Epithelial cell of esophagus (primary cell): ENCODE data around the gene NOTCH1.

Source experiments
- DNase-seq: peaks from one replicate; pipeline ENCODE4 v3.0.0; 2010; ENCODE audit warnings: low read depth
- H3K4me3 ChIP-seq: 2 replicates; pipeline ENCODE4 v1.5.1; 2011; ENCODE audit warnings: mild to moderate bottlenecking, low read length, control low read depth
- CTCF ChIP-seq: IDR thresholded peaks from 2 replicates; pipeline ENCODE4 v1.5.1; 2011; ENCODE audit warnings: low read depth, mild to moderate bottlenecking, low read length, control low read depth, inconsistent platforms; ENCODE audit not compliant: insufficient read depth; ENCODE audit errors: missing control alignments

Gene NOTCH1

DNA sequence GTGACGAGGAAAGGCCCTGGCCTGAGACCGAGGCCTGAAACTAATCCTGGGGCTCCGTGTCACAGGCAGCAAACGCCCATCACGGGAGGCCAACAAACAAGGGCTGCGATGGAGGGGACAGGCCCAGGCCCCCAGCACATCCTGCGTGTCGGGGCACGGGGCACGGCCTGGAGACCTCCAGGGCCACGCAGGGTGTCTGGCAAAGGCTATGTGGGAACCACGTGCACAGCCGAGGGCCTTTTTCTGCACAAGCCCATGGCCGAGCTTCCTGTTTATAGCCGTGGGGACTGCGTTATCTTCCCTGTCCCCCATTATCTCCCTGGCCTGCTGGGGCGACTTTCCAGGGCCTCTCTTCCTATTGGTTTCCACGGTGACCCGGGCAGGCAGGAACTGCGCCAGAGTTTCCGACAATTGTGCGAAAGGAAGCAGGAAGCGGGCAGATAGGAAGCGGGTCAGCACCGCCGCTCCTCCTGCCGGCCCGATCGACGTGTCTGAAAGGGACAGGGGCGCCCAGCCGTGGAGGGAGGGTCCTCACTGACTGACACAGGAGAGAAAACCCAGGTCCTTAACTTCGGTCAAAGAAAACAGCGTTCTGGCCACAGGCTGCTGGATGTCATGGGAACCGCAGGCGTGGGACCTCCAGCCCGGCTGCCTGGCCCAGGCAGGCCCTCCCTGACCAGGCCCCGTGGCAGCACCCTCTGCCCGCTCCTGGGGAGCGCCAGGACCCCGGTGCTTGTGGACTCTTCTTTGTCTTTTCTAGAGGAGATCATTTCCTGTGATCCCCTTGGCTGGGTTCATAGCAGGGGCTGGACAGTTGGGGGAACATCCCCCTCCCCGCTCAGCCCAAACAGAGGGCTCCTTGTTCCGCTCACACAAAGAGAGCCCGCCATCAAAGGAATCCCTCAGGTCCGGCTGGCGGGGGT, 33.9 kb downstream of the NOTCH1 start:
- TF ChIP-seq CTCF = no peak
- H3K4me3 ChIP-seq = no peak overlapping the region
- DNase-seq = no peak

- no peak for TF ChIP-seq CTCF
Observed at GRCh38 chr9:136511144-136511669, 34.6 kb downstream of the NOTCH1 start.

DNA sequence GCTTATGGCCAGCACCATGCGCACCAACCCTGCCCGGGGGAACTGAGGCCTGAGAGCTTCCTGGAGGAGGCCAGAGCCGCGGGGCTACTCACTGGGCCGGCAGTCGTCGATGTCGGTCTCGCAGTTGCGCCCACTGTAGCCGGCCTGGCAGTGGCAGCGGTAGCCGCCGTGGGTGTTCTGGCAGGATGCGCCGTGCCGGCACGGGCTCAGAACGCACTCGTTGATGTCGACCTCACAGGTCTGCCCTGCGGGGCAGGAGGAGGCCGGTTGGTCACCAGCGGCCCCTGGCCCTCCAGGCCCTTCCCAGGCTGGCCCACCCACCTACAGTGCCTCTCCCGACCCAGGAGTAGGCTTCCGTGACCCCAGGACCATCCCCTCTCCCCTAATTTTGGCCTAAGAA, 35.3 kb downstream of the NOTCH1 start:
- no peak overlapping the region for H3K4me3 ChIP-seq
- TF ChIP-seq CTCF = no peak
- no peak for DNase-seq

More at GRCh38 chr9:136511144-136511669, 34.6 kb downstream of the NOTCH1 start:
- H3K4me3 ChIP-seq = no peak overlapping the region
- DNase-seq = no peak

DNA sequence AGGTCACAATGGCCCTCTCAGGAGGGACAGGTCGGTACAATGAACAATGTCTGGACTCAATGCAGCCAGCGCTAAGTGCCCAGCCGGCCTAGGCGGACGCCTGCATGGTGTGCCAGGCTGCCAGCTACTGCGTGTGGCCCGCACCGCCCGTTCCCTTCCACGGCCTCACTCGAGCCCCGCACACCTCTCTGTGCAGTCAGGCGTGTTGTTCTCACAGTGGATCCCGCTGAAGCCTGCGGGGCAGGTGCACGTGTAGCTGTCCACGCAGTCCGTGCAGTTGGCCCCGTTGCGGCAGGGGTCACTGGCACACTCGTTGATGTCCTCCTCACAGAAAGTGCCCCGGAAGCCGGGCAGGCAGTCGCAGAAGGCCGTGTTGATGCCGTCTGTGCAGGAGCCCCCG, 36.3 kb downstream of the NOTCH1 start:
- no peak for TF ChIP-seq CTCF
- no peak overlapping the region for H3K4me3 ChIP-seq
- no peak for DNase-seq

- no peak for TF ChIP-seq CTCF
- no peak for DNase-seq
- H3K4me3 ChIP-seq = no peak overlapping the region
Observed at GRCh38 chr9:136508729-136509500, 36.9 kb downstream of the NOTCH1 start.

DNA sequence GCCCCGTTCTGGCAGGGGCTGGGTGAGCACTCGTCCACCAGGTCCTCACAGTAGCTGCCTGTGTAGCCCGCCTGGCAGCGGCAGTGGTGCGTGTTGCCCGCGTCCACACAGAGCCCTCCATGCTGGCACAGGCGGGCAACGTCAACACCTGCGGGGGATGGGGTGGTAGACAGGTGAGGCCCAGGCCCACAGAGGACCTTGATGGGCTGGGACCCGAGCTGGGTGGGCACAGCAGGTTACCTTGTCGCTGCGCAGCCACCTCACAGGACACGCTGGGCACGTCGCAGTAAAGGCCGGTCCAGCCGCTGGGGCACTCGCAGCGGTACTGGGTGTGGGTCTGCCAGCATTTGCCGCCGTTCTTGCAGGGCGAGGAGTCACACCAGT, 37.9 kb downstream of the NOTCH1 start:
- DNase-seq = no peak
- TF ChIP-seq CTCF = no peak
- no peak overlapping the region for H3K4me3 ChIP-seq
